Measurements from ENCODE around the gene KCMF1. TPM values are rescaled to one million over a fixed set of nuclear protein-coding genes. Genes with fewer than 3 reads are reported as not detected.

The KCMF1 gene
- total RNA-seq, 2 donors from 2014 or later = 71.8 to 86.8 TPM

GRCh38 chr2:85032621-85033020, 61.7 kb downstream of the KCMF1 start:
- no peak for DNase-seq
- WGBS, 2 experiments (ENCODE audit: insufficient coverage in 1 of 2, insufficient read length in 1 of 2) = 93 to 98% methylated on average over 5 of the region's 5 CpGs
- peaks cover 6% of the 10 kb centered on the region for H3K4me1 ChIP-seq (ENCODE audit: control insufficient read depth, insufficient read depth, low read length)
- no peaks in the 10 kb centered on the region for H3K9me3 ChIP-seq (ENCODE audit: control insufficient read depth, low read length)
- no peak overlapping the region for H3K9ac ChIP-seq (ENCODE audit: extremely low read depth, low read length, poor library complexity, severe bottlenecking)
- no peaks in the 10 kb centered on the region for H3K27me3 Mint-ChIP-seq (ENCODE audit: insufficient read depth)
- no peak overlapping the region for H3K4me3 ChIP-seq (ENCODE audit: low read length)
- no peak overlapping the region for H3K4me3 Mint-ChIP-seq
- peaks cover 50% of the 10 kb centered on the region for H3K36me3 Mint-ChIP-seq (ENCODE audit: low read depth)
- no peak overlapping the region for H3K27ac Mint-ChIP-seq
- H3K27me3 ChIP-seq (ENCODE audit: control insufficient read depth, insufficient read depth, low read length, poor library complexity, severe bottlenecking) = no peaks in the 10 kb centered on the region
- peaks cover 23% of the 10 kb centered on the region for H3K4me1 Mint-ChIP-seq
- TF ChIP-seq, protein P1, sequence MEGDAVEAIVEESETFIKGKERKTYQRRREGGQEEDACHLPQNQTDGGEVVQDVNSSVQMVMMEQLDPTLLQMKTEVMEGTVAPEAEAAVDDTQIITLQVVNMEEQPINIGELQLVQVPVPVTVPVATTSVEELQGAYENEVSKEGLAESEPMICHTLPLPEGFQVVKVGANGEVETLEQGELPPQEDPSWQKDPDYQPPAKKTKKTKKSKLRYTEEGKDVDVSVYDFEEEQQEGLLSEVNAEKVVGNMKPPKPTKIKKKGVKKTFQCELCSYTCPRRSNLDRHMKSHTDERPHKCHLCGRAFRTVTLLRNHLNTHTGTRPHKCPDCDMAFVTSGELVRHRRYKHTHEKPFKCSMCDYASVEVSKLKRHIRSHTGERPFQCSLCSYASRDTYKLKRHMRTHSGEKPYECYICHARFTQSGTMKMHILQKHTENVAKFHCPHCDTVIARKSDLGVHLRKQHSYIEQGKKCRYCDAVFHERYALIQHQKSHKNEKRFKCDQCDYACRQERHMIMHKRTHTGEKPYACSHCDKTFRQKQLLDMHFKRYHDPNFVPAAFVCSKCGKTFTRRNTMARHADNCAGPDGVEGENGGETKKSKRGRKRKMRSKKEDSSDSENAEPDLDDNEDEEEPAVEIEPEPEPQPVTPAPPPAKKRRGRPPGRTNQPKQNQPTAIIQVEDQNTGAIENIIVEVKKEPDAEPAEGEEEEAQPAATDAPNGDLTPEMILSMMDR (conservative IDR thresholded peaks at IDR 0.05) = no peak
- H3K36me3 ChIP-seq (ENCODE audit: control insufficient read depth, insufficient read depth, low read length) = peaks cover 68% of the 10 kb centered on the region
- H3K27ac ChIP-seq (ENCODE audit: low read depth, low read length) = no peak overlapping the region
- no peaks in the 10 kb centered on the region for H3K9me3 Mint-ChIP-seq

DNA sequence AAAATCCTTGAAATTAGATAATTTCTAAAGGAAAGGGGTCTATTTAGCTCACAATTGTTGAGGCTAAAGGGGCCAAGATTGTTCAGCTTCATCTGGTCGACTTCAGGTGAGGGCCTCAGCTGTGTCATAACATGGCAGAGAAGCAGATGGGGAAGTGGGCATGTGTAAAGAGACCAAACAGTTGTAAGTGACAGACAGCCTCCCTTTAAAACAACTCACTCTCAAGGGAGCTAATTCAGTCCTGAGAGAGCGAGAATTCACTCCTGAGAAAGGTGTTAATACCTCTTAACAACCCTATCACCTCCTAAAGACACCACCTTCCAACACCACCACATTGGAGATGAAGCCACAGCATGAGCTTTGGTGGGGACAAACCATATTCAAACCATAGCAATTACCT, 62.4 kb downstream of the KCMF1 start:
- H3K4me1 ChIP-seq (ENCODE audit: control insufficient read depth, insufficient read depth, low read length) = peaks cover 6% of the 10 kb centered on the region
- Mint-ChIP-seq H3K4me1 (peaks cover 23% of the 10 kb centered on the region), H3K9me3 (no peaks in the 10 kb centered on the region), H3K36me3 (ENCODE audit: low read depth) (peaks cover 45% of the 10 kb centered on the region), H3K27ac (peak overlapping the region; percentile 62), H3K4me3 (no peak overlapping the region), H3K27me3 (ENCODE audit: insufficient read depth) (no peaks in the 10 kb centered on the region)
- H3K36me3 ChIP-seq (ENCODE audit: control insufficient read depth, insufficient read depth, low read length) = peaks cover 64% of the 10 kb centered on the region
- H3K4me3 ChIP-seq (ENCODE audit: low read length) = no peak overlapping the region
- peak; percentile 70 for DNase-seq
- H3K27me3 ChIP-seq (ENCODE audit: control insufficient read depth, insufficient read depth, low read length, poor library complexity, severe bottlenecking) = no peaks in the 10 kb centered on the region
- WGBS, 2 experiments (ENCODE audit: insufficient coverage in 1 of 2, insufficient read length in 1 of 2) = 57 to 75% methylated on average over 2 of the region's 2 CpGs
- H3K9me3 ChIP-seq (ENCODE audit: control insufficient read depth, low read length) = no peaks in the 10 kb centered on the region
- H3K9ac ChIP-seq (ENCODE audit: extremely low read depth, low read length, poor library complexity, severe bottlenecking) = no peak overlapping the region
- H3K27ac ChIP-seq (ENCODE audit: low read depth, low read length) = no peak overlapping the region
- TF ChIP-seq, protein P1 (conservative IDR thresholded peaks at IDR 0.05) = no peak

- peaks cover 6% of the 10 kb centered on the region for H3K4me1 ChIP-seq (ENCODE audit: control insufficient read depth, insufficient read depth, low read length)
- 93 to 100% methylated on average over 2 of the region's 2 CpGs for WGBS, 2 experiments (ENCODE audit: insufficient coverage in 1 of 2, insufficient read length in 1 of 2)
- H3K9me3 Mint-ChIP-seq = no peaks in the 10 kb centered on the region
- H3K36me3 Mint-ChIP-seq (ENCODE audit: low read depth) = peaks cover 40% of the 10 kb centered on the region
- no peak overlapping the region for H3K27ac ChIP-seq (ENCODE audit: low read depth, low read length)
- no peaks in the 10 kb centered on the region for H3K9me3 ChIP-seq (ENCODE audit: control insufficient read depth, low read length)
- H3K4me1 Mint-ChIP-seq = peaks cover 23% of the 10 kb centered on the region
- no peak overlapping the region for H3K4me3 ChIP-seq (ENCODE audit: low read length)
- H3K4me3 Mint-ChIP-seq = no peak overlapping the region
- H3K36me3 ChIP-seq (ENCODE audit: control insufficient read depth, insufficient read depth, low read length) = peaks cover 60% of the 10 kb centered on the region
- no peak overlapping the region for H3K27ac Mint-ChIP-seq
- no peaks in the 10 kb centered on the region for H3K27me3 Mint-ChIP-seq (ENCODE audit: insufficient read depth)
- no peaks in the 10 kb centered on the region for H3K27me3 ChIP-seq (ENCODE audit: control insufficient read depth, insufficient read depth, low read length, poor library complexity, severe bottlenecking)
- TF ChIP-seq, protein P1 (conservative IDR thresholded peaks at IDR 0.05) = no peak
- no peak overlapping the region for H3K9ac ChIP-seq (ENCODE audit: extremely low read depth, low read length, poor library complexity, severe bottlenecking)
- DNase-seq = no peak
Observed at GRCh38 chr2:85034158-85034557, 63.2 kb downstream of the KCMF1 start.

Data from endodermal cell (in vitro differentiated cells).